ENCODE measurements around the gene GLYATL3. TPM values are rescaled to one million over a fixed set of nuclear protein-coding genes. Genes with fewer than 3 reads are reported as not detected.

The GLYATL3 gene
- total and polyA plus RNA-seq, 2 of the 4 experiments (the other 2 are of a cell fraction): not detected

DNA sequence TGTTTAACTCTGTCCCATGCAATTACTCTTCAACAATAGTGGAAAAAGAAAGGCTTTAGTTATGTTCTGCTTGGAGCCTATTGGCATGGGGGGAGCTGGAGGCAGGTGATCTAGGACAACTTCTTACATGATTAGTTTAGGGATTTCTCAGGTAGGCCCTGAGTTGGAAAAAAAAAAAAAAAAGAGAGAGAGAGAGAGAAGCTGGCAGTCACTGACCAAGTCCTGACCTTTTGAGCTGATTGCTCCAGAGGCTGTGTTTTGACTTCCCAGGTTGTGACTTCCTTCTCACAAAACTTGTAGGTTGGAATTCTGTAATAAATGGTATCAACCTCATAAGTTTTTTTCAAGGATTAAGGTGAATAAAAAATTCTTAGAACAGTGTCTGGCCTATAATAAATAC is 58.5 kb downstream of the GLYATL3 start:
- no peak overlapping the region for H3K4ac ChIP-seq (ENCODE audit: low read depth, low read length)
- H4K8ac ChIP-seq (ENCODE audit: low read depth in 2 of 2, low read length in 2 of 2): no peak overlapping the region
- H3K9me3 ChIP-seq (ENCODE audit: control insufficient read depth, insufficient read depth, low read length): no peaks in the 10 kb centered on the region
- no TSS peak for BruUV-seq (replicated peaks)
- ChIA-PET POLR2A (ENCODE audit: unreplicated experiment) (no interaction called here), CTCF (no interaction called here)
- no peak overlapping the region for H2BK15ac ChIP-seq (ENCODE audit: low read depth, low read length)
- DNase-seq: no peak
- in situ Hi-C loops (cut with MboI; ENCODE audit: low sequenced_read_pairs): no loop called here
- no peaks in the 10 kb centered on the region for H3K9me1 ChIP-seq (ENCODE audit: insufficient read depth, low read length)
- H3K9ac ChIP-seq (ENCODE audit: low read depth, low read length): no peak overlapping the region
- ATAC-seq (ENCODE audit: low read depth): no peak
- H2AFZ ChIP-seq (replicated peaks; ENCODE audit: low read length, poor library complexity): no peak overlapping the region
- no peaks in the 10 kb centered on the region for H3K79me1 ChIP-seq (ENCODE audit: low read depth in 1 of 2, low read length in 2 of 2)
- no peaks in the 10 kb centered on the region for H3K4me1 ChIP-seq (ENCODE audit: control insufficient read depth, insufficient read depth, low read length)
- dilution Hi-C loops (cut with HindIII; ENCODE audit: low sequenced_read_pairs, unreplicated experiment): no loop called here
- H3K56ac ChIP-seq (ENCODE audit: extremely low read depth, insufficient read depth, low read length): no peak overlapping the region
- no peak overlapping the region for H3K4me2 ChIP-seq (ENCODE audit: low read depth, low read length)
- H3K27me3 ChIP-seq (ENCODE audit: control insufficient read depth, insufficient read depth, low read length): no peaks in the 10 kb centered on the region
- TF ChIP-seq RAD21 (IDR thresholded peaks at IDR 0.05; ENCODE audit: low read length): no peak
- TF ChIP-seq, protein P1, sequence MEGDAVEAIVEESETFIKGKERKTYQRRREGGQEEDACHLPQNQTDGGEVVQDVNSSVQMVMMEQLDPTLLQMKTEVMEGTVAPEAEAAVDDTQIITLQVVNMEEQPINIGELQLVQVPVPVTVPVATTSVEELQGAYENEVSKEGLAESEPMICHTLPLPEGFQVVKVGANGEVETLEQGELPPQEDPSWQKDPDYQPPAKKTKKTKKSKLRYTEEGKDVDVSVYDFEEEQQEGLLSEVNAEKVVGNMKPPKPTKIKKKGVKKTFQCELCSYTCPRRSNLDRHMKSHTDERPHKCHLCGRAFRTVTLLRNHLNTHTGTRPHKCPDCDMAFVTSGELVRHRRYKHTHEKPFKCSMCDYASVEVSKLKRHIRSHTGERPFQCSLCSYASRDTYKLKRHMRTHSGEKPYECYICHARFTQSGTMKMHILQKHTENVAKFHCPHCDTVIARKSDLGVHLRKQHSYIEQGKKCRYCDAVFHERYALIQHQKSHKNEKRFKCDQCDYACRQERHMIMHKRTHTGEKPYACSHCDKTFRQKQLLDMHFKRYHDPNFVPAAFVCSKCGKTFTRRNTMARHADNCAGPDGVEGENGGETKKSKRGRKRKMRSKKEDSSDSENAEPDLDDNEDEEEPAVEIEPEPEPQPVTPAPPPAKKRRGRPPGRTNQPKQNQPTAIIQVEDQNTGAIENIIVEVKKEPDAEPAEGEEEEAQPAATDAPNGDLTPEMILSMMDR (conservative IDR thresholded peaks at IDR 0.05; ENCODE audit: low read depth, low read length): no peak
- no peak for TF ChIP-seq RFX5 (IDR thresholded peaks at IDR 0.05; ENCODE audit: low read depth, low read length)
- TF ChIP-seq SMC3 (IDR thresholded peaks at IDR 0.05; ENCODE audit: low read depth, low read length): no peak
- TF ChIP-seq CEBPB (IDR thresholded peaks at IDR 0.05; ENCODE audit: low read depth, low read length): no peak
- H2BK5ac ChIP-seq (ENCODE audit: low read depth, low read length, poor library complexity, severe bottlenecking): no peak overlapping the region
- no peak overlapping the region for H3K27ac ChIP-seq (ENCODE audit: insufficient read depth, low read length)
- H3K23ac ChIP-seq (ENCODE audit: low read depth, low read length): no peak overlapping the region
- no peak overlapping the region for H2BK120ac ChIP-seq (ENCODE audit: low read depth, low read length)
- H2AK5ac ChIP-seq (ENCODE audit: low read depth, low read length): no peak overlapping the region
- H2AK9ac ChIP-seq (replicated peaks; ENCODE audit: low read depth, low read length, poor library complexity): no peak overlapping the region
- no peak overlapping the region for H3K14ac ChIP-seq (replicated peaks; ENCODE audit: low read depth, low read length)
- H4K20me1 ChIP-seq (ENCODE audit: insufficient read depth, low read length): no peaks in the 10 kb centered on the region
- no peak overlapping the region for H3K18ac ChIP-seq (ENCODE audit: low read depth, low read length)
- intact Hi-C loops (cut with micrococcal nuclease): no loop called here
- no peak overlapping the region for H3K4me3 ChIP-seq (ENCODE audit: insufficient read depth, low read depth, low read length)
- no peaks in the 10 kb centered on the region for H3K36me3 ChIP-seq (ENCODE audit: control insufficient read depth, insufficient read depth, low read length)
- H2BK20ac ChIP-seq (ENCODE audit: low read depth, low read length): no peak overlapping the region
- no peak overlapping the region for H4K91ac ChIP-seq (ENCODE audit: insufficient read depth, low read depth, low read length)
- H4K5ac ChIP-seq (ENCODE audit: low read depth, low read length): no peak overlapping the region

All from IMR-90 (cell line).